ENCODE results near the gene ZNF197. TPM values are rescaled to one million over a fixed set of nuclear protein-coding genes. Genes with fewer than 3 reads are reported as not detected.

ZNF197 gene
- total and polyA plus RNA-seq, 2 of the 13 experiments (the other 11 are each of a cell fraction or from before 2014, with no cell fraction given), result 1.8 to 6.8 TPM

DNA sequence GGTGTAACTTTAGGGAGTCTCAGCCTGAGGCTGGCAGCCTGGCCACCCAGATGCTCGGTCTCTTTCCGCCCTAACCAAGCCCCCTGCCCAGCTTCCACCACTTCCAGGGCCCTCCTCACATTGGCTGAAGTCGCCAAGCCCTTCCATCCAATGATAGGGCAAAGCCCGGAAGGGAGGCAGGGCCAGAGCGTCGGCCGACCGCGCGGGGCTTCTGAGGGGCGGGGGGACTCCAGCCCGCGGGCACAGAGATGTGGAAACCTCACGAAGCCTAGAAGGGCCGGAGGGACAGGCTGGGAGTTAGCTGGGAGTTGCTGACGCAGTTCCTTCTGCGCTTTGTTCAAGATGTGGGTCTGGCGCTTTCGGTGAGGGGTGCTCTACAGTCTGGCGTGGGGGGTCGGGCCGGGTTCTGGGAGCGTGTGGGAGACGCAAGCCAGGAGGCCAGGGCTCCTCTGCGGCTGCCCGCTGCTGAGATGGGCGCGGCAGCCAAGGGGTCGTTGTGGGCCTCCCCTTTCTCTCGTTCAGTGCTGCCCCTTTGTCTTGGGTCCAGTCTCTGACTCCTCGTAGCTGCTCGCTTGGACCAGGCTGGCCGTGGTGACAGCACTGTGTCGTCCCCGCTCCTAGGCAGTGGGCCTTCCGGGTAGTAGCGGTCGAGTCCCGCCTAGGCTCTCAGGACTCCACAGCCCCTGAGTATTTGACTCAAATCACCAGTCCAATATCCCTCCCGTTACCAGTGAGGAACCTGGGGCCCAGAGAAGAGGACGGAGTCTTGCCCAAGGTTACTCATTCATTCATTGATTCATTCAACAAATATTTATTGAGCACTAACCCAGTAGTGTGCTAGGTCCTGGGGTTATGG lies 40.0 kb upstream of the ZNF197 start, which contains the start of gene ZNF660 (continued):
- TF ChIP-seq, protein P1, sequence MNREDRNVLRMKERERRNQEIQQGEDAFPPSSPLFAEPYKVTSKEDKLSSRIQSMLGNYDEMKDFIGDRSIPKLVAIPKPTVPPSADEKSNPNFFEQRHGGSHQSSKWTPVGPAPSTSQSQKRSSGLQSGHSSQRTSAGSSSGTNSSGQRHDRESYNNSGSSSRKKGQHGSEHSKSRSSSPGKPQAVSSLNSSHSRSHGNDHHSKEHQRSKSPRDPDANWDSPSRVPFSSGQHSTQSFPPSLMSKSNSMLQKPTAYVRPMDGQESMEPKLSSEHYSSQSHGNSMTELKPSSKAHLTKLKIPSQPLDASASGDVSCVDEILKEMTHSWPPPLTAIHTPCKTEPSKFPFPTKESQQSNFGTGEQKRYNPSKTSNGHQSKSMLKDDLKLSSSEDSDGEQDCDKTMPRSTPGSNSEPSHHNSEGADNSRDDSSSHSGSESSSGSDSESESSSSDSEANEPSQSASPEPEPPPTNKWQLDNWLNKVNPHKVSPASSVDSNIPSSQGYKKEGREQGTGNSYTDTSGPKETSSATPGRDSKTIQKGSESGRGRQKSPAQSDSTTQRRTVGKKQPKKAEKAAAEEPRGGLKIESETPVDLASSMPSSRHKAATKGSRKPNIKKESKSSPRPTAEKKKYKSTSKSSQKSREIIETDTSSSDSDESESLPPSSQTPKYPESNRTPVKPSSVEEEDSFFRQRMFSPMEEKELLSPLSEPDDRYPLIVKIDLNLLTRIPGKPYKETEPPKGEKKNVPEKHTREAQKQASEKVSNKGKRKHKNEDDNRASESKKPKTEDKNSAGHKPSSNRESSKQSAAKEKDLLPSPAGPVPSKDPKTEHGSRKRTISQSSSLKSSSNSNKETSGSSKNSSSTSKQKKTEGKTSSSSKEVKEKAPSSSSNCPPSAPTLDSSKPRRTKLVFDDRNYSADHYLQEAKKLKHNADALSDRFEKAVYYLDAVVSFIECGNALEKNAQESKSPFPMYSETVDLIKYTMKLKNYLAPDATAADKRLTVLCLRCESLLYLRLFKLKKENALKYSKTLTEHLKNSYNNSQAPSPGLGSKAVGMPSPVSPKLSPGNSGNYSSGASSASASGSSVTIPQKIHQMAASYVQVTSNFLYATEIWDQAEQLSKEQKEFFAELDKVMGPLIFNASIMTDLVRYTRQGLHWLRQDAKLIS (CRISPR knock-in tag; IDR thresholded peaks at IDR 0.05), result no peak
- TF ChIP-seq PHF21A (CRISPR knock-in tag; IDR thresholded peaks at IDR 0.05), result peak; percentile 37; the same call in 1 of the 2 replicates
- TF ChIP-seq REXO4 (CRISPR knock-in tag; IDR thresholded peaks at IDR 0.05; ENCODE audit: borderline replicate concordance), result no peak
- TF ChIP-seq, protein P2, sequence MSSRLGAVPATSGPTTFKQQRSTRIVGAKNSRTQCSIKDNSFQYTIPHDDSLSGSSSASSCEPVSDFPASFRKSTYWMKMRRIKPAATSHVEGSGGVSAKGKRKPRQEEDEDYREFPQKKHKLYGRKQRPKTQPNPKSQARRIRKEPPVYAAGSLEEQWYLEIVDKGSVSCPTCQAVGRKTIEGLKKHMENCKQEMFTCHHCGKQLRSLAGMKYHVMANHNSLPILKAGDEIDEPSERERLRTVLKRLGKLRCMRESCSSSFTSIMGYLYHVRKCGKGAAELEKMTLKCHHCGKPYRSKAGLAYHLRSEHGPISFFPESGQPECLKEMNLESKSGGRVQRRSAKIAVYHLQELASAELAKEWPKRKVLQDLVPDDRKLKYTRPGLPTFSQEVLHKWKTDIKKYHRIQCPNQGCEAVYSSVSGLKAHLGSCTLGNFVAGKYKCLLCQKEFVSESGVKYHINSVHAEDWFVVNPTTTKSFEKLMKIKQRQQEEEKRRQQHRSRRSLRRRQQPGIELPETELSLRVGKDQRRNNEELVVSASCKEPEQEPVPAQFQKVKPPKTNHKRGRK (CRISPR knock-in tag; IDR thresholded peaks at IDR 0.05), result no peak
- TF ChIP-seq SATB2 (CRISPR knock-in tag; IDR thresholded peaks at IDR 0.05), result no peak
- 0 out of 2 replicates have a peak, but pooled peaks have one; percentile 56 for TF ChIP-seq ZFP82 (CRISPR knock-in tag; IDR thresholded peaks at IDR 0.05; ENCODE audit: borderline replicate concordance)
- no peak for TF ChIP-seq ZNF121 (CRISPR knock-in tag; IDR thresholded peaks at IDR 0.05)
- peak; percentile 69; the same call in 1 of the 2 replicates for TF ChIP-seq ELF1 (CRISPR knock-in tag; IDR thresholded peaks at IDR 0.05)
- TF ChIP-seq, protein P3, sequence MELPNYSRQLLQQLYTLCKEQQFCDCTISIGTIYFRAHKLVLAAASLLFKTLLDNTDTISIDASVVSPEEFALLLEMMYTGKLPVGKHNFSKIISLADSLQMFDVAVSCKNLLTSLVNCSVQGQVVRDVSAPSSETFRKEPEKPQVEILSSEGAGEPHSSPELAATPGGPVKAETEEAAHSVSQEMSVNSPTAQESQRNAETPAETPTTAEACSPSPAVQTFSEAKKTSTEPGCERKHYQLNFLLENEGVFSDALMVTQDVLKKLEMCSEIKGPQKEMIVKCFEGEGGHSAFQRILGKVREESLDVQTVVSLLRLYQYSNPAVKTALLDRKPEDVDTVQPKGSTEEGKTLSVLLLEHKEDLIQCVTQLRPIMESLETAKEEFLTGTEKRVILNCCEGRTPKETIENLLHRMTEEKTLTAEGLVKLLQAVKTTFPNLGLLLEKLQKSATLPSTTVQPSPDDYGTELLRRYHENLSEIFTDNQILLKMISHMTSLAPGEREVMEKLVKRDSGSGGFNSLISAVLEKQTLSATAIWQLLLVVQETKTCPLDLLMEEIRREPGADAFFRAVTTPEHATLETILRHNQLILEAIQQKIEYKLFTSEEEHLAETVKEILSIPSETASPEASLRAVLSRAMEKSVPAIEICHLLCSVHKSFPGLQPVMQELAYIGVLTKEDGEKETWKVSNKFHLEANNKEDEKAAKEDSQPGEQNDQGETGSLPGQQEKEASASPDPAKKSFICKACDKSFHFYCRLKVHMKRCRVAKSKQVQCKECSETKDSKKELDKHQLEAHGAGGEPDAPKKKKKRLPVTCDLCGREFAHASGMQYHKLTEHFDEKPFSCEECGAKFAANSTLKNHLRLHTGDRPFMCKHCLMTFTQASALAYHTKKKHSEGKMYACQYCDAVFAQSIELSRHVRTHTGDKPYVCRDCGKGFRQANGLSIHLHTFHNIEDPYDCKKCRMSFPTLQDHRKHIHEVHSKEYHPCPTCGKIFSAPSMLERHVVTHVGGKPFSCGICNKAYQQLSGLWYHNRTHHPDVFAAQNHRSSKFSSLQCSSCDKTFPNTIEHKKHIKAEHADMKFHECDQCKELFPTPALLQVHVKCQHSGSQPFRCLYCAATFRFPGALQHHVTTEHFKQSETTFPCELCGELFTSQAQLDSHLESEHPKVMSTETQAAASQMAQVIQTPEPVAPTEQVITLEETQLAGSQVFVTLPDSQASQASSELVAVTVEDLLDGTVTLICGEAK (IDR thresholded peaks at IDR 0.05), result no peak
- TF ChIP-seq, protein P3 (CRISPR knock-in tag; IDR thresholded peaks at IDR 0.05), result 0 out of 2 replicates have a peak, but pooled peaks have one; percentile 37
- TF ChIP-seq GFI1 (CRISPR knock-in tag; IDR thresholded peaks at IDR 0.05; ENCODE audit: borderline replicate concordance), result 0 out of 2 replicates have a peak, but pooled peaks have one; percentile 29
